Measurements from ENCODE around the gene ABO.
"Not testable (repeated sequence)": the region's sequence is repeated elsewhere in the genome, so short reads cannot be mapped to it uniquely, and the experiment has no call there.

ABO gene

GRCh38 chr9:133239533-133240090, 35.4 kb downstream of the ABO start:
- no peak for DNase-seq

GRCh38 chr9:133238851-133239532, 36.0 kb downstream of the ABO start:
- DNase-seq: peak; percentile 94

- peak; percentile 95 for DNase-seq
These were observed 36.6 kb downstream of the ABO start for GRCh38 chr9:133238272-133238850.

GRCh38 chr9:133237035-133237731, 37.8 kb downstream of the ABO start:
- no peak for DNase-seq

GRCh38 chr9:133236291-133237034, 38.5 kb downstream of the ABO start:
- DNase-seq: not testable (repeated sequence)

- no peak for DNase-seq
These were observed 39.3 kb downstream of the ABO start for GRCh38 chr9:133235549-133236222.

GRCh38 chr9:133234577-133235322, 40.3 kb downstream of the ABO start:
- no peak for DNase-seq

- no peak for DNase-seq
These were observed 41.1 kb downstream of the ABO start for GRCh38 chr9:133233681-133234432.

GRCh38 chr9:133231934-133232568, 43.0 kb downstream of the ABO start:
- DNase-seq: not testable (repeated sequence)

GRCh38 chr9:133230514-133230913, 44.5 kb downstream of the ABO start:
- not testable (repeated sequence) for DNase-seq

GRCh38 chr9:133230093-133230492, 44.9 kb downstream of the ABO start:
- DNase-seq: no peak

- DNase-seq: not testable (repeated sequence)
These were observed 46.4 kb downstream of the ABO start for GRCh38 chr9:133228474-133229193.

- DNase-seq: not testable (repeated sequence)
These were observed 47.0 kb downstream of the ABO start for GRCh38 chr9:133227996-133228395.

GRCh38 chr9:133227242-133227860, 47.6 kb downstream of the ABO start:
- no peak for DNase-seq

GRCh38 chr9:133226219-133227171, 48.5 kb downstream of the ABO start:
- DNase-seq: no peak

- DNase-seq: no peak
These were observed 49.6 kb downstream of the ABO start for GRCh38 chr9:133225171-133226011.

- DNase-seq: no peak
These were observed 50.2 kb downstream of the ABO start for GRCh38 chr9:133224762-133225161.
